ENCODE results near the gene SDF2.

DNA sequence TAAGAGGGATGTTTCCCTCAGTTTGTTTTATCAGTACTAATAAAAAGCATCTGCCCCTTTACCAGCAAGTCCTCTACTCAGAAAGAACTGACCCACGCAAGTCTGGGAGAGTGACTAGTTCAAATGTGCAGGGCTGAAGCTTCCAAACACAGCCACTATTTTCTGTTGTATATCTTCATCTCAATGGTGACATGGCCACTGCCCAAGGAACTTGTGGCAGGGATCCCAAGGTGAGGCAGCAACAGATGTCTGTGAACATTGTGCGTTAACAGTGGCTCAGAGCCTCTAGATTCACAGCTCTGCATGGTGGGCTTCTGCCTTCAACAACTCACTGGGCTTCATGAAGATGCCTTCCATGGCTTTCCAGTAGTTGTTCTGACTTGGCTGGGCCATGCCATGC lies 13.0 kb downstream of the SDF2 start:
- TF ChIP-seq EZH2 (IDR thresholded peaks at IDR 0.05): no peak
- TF ChIP-seq, protein P1, sequence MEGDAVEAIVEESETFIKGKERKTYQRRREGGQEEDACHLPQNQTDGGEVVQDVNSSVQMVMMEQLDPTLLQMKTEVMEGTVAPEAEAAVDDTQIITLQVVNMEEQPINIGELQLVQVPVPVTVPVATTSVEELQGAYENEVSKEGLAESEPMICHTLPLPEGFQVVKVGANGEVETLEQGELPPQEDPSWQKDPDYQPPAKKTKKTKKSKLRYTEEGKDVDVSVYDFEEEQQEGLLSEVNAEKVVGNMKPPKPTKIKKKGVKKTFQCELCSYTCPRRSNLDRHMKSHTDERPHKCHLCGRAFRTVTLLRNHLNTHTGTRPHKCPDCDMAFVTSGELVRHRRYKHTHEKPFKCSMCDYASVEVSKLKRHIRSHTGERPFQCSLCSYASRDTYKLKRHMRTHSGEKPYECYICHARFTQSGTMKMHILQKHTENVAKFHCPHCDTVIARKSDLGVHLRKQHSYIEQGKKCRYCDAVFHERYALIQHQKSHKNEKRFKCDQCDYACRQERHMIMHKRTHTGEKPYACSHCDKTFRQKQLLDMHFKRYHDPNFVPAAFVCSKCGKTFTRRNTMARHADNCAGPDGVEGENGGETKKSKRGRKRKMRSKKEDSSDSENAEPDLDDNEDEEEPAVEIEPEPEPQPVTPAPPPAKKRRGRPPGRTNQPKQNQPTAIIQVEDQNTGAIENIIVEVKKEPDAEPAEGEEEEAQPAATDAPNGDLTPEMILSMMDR (IDR thresholded peaks at IDR 0.05): no peak
